ENCODE measurements around the gene ZNF30. TPM values are rescaled to one million over a fixed set of nuclear protein-coding genes. Genes with fewer than 3 reads are reported as not detected.
"Not testable (repeated sequence)": the region's sequence is repeated elsewhere in the genome, so short reads cannot be mapped to it uniquely, and the experiment has no call there.

The ZNF30 gene
- total RNA-seq, 1 donor from 2014 or later, result 4.6 TPM

- no peak for DNase-seq (ENCODE audit: low spot score)
These were observed 33.6 kb downstream of the ZNF30 start for GRCh38 chr19:34960103-34960805.

- no peak for DNase-seq (ENCODE audit: low spot score)
These were observed 34.4 kb downstream of the ZNF30 start for GRCh38 chr19:34960940-34961679.

GRCh38 chr19:34961775-34962686, 35.3 kb downstream of the ZNF30 start:
- DNase-seq (ENCODE audit: low spot score), result no peak

GRCh38 chr19:34962687-34963572, 36.2 kb downstream of the ZNF30 start:
- no peak for DNase-seq (ENCODE audit: low spot score)

- DNase-seq (ENCODE audit: low spot score), result peak; percentile 65
These were observed 37.1 kb downstream of the ZNF30 start, which contains the start of gene ZNF792 for GRCh38 chr19:34963573-34964406. Gene ZNF792, minus strand, starts transcription at chr19:34964229. Its CDS starts 567 bp downstream, at chr19:34963662.

GRCh38 chr19:34964598-34964997, 37.9 kb downstream of the ZNF30 start:
- no peak for DNase-seq (ENCODE audit: low spot score)

- not testable (repeated sequence) for DNase-seq (ENCODE audit: low spot score)
These were observed 38.8 kb downstream of the ZNF30 start for GRCh38 chr19:34965505-34965904.

GRCh38 chr19:34967551-34967950, 40.8 kb downstream of the ZNF30 start:
- no peak for DNase-seq (ENCODE audit: low spot score)

- DNase-seq (ENCODE audit: low spot score), result no peak
These were observed 43.0 kb downstream of the ZNF30 start for GRCh38 chr19:34969721-34970120.

GRCh38 chr19:34970185-34970780, 43.6 kb downstream of the ZNF30 start:
- not testable (repeated sequence) for DNase-seq (ENCODE audit: low spot score)

GRCh38 chr19:34972163-34972705, 45.5 kb downstream of the ZNF30 start:
- no peak for DNase-seq (ENCODE audit: low spot score)

- DNase-seq (ENCODE audit: low spot score), result no peak
These were observed 47.9 kb downstream of the ZNF30 start for GRCh38 chr19:34974646-34975045.

- DNase-seq (ENCODE audit: low spot score), result no peak
These were observed 48.4 kb downstream of the ZNF30 start for GRCh38 chr19:34975056-34975455.

GRCh38 chr19:34976611-34977010, 49.9 kb downstream of the ZNF30 start:
- DNase-seq (ENCODE audit: low spot score), result no peak

- no peak for DNase-seq (ENCODE audit: low spot score)
These were observed 53.3 kb downstream of the ZNF30 start for GRCh38 chr19:34979819-34980640.

- no peak for DNase-seq (ENCODE audit: low spot score)
These were observed 55.6 kb downstream of the ZNF30 start for GRCh38 chr19:34982275-34982674.

- no peak for DNase-seq (ENCODE audit: low spot score)
These were observed 57.1 kb downstream of the ZNF30 start for GRCh38 chr19:34983786-34984185.

- DNase-seq (ENCODE audit: low spot score), result no peak
These were observed 57.6 kb downstream of the ZNF30 start for GRCh38 chr19:34984287-34984686.

Measured in ureter (tissue), 1 donor.